Stimulated activated CD4-positive, alpha-beta T cell treated with anti-CD3 and anti-CD28 coated beads, Interleukin-2, amount 100 ng/mL, for 4 hours (primary cell): ENCODE measurements around the gene ERGIC1.

Source experiments
- DNase-seq: peaks from one replicate; pipeline ENCODE4 v3.0.0-alpha.2; 2020; ENCODE audit warnings: low read depth

Gene ERGIC1

DNA sequence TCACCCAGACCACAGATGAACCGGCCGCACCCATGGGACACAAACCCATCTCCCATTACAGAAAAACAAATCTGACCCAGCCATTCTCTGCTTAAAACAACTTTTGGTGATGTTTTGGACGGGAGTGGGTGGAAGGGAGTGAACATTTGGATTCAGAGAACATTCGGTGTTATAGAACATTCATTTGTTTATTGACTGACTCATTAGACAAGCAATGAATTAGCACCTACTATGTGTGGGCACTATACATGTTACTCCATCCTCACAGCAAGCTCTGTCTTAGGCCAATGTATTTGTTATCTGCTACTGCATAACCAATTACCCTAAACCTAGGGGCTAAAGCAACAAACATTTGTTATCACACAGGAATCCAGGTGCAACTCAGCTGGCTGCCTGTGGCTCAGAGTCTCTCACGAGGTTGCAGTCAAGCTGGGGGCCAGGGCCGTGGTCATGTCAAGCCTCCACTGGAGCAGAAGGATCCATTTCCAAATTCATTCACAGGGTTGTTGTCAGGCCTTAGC is 5.1 kb upstream of the ERGIC1 start:
- DNase-seq, result no peak

DNA sequence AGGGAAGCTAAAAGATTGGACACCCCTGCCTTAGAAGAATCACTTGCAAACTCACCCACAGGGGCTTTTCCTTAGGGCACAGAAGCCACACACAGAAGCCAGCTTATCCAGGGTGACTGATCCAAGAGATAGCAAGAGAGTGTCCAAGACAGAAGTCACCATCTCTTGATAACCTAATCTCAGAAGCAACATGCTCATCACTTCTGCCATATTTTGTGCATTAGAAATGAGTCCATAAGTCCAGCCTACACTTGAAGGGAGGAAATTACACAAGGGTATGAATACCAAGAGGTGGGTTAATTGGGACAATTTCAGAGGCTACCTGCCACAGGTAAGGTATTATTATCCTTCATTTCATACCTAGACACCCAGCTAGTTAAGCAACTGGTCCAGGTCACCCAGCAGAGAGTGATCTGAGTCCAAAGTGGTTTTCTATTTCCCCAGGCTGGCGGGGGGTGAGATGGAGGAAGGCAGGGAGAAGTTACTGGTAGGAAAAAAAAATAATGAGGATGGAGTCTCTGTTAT is 3.7 kb upstream of the ERGIC1 start:
- no peak for DNase-seq

GRCh38 chr5:172830876-172831662 is 3.0 kb upstream of the ERGIC1 start:
- DNase-seq, result no peak

DNA sequence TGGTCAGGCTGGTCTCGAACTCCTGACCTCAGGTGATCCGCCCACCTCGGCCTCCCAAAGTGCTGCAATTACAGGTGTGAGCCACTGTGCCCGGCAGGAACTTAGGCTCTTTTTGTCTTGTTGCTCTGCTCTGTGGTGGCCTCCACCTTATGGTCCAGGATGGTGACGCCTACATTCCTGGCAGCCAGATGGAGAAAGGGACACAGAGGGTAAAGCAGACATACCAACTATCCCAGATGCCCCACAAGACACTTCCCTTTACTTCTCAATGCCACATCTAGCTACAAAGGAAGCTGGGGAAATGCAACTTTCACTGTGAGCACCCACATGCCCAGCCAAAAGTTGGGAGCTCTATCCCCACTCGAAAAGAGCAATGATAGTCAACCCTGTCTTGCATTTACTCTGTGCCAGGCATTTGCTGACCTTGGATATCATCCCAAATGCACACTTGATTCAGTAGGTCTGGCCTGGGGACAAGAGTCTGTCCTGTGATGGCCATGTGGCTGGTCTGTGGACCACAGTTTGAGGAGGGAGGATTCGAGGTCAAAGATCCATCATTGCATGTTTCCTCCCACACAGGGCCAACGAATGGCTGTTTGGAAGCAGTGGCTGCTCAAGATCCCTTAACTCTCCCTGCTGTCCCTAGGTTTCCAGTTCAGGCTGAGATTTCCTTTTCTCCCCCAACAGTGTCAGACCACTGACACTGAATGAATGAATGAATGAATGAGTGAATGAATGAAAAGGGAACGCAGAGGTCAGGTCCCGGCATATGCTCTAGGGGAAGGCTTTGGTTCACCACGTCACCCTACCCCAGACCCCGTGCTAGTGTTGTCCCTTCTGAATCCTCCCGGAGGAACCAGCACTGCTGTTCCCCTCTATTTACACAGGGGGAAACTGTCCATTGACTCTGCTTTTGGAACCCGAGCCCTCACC is 1.4 kb upstream of the ERGIC1 start:
- DNase-seq, result no peak

- no peak for DNase-seq
Observed at GRCh38 chr5:172833372-172833685, 722 bp upstream of the ERGIC1 start.

- no peak for DNase-seq
Observed at GRCh38 chr5:172834415-172835289, 601 bp downstream of the ERGIC1 start.

- DNase-seq, result no peak
Observed at GRCh38 chr5:172835290-172835993, 1.4 kb downstream of the ERGIC1 start.

- no peak for DNase-seq
Observed at GRCh38 chr5:172835994-172836356, 1.9 kb downstream of the ERGIC1 start.

GRCh38 chr5:172837640-172838039 is 3.6 kb downstream of the ERGIC1 start:
- no peak for DNase-seq

DNA sequence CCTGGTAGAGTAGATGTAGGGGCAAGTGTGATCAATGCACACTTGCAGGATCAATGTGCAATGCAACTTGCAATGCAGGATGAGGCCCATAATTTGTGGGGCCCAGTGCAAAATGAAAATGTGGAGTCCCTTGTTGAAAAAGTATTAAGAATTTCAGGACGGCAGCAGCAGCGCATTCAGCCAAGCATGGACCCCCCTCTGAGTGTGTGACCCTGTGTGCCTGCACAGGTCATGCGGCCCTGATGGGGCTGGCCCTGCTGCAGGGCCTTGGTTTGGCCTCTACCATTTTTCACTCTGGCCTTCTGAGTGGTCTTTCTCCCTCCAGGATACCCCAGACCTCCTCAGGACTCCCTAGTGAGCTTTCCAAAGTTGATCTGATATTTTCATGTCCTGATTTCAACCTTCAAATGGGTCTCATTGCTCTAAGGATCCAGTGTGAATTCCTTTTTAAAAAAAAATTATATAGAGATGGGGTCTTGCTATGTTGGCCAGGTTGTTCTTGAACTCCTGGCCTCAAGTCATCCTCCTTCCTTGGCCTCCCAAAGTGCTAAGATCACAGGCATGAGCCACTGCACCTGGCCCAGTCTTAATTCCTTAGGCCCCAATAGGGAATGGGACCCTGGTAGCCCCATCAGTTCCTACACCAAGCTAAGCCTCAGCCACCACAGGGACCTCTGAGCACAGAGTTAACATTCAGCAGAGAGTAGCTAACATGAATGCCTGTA is 4.3 kb downstream of the ERGIC1 start:
- no peak for DNase-seq

DNA sequence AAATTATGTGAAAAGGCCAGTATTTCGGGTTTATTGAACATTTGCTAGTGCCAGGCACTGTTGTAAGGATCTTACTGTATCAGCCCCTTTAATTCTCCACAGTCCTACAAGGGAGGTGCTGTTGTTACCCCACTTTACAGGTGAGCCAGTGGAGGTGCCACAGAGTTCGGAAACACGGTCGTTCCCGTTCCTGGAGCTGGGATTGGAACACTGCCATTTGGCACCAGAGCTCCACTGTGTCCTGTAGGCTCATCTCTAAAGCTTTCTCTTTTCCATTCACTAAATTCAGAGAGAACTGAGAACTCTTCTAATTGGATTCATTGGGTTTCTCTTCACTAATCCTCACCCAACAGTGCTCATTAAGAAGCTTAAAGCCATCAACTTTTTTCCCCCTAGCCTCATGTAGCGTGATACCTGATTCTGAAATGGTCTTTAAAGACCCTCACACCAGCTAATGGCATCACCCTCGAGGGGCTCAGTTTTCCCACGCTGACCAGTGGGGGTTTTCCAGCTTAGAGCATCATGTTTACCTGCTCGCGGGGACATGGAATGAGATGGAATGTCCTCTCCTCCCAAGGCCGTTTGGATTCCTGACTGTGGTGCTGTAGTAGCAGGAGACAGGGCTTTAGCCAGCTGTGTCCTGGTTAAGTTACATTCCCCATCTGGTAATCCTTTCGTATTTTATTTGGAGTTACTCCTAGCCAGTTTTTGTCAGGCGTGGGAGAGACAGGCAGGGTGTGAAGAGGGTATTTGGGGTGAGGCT is 5.8 kb downstream of the ERGIC1 start:
- no peak for DNase-seq

- DNase-seq, result no peak
Observed at GRCh38 chr5:172840432-172841154, 6.5 kb downstream of the ERGIC1 start.

GRCh38 chr5:172841256-172841655 is 7.2 kb downstream of the ERGIC1 start:
- no peak for DNase-seq

DNA sequence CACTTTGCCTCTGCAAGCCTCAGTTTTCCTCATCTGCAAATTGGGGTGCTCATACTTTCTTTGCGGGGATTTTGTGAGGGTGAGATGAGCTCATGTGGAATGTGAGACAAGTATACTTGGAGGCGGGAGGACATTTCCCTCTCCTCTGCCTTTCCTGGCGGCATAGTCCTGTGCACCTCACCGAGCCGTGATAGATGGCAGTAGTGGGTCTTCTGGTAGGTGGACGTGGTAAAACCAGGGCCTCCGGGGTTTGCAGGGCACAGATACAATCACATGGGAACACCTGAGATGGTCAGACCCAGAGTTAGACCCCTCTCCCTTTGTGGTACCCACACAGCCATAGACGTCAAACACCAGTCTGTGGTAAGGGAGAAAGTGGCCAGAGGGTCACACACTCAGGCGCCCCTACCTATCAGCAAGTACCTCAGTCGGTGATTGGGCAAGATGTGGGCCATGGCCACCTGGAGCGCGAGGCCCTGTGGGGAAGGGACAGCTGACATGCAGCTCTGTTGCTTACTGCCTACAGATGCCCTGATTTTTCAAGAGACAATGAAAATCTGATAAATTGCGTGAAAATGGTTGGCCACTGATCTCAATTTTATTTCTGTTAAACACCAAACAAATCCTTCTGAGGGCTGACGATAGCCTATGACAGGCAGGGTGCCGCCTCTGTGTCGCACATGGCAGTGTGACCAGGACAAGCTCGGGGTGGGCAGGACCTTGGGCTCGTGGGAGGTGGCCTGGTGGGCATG is 9.9 kb downstream of the ERGIC1 start:
- DNase-seq, result no peak

DNA sequence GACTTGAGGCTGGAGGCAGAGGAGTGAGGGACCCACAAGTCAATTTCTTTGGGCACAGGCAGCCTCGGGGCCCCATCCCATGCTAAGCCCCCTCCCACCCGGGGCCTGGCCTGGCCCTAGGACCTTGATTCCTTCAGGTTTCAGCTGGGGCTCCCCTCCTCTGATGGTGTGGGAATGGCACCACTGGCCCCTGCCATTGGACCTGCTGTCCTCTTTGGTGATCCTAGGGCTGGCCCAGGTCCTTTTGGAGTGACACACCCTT is 10.5 kb downstream of the ERGIC1 start:
- no peak for DNase-seq

- DNase-seq, result no peak
Observed at GRCh38 chr5:172845154-172845553, 11.1 kb downstream of the ERGIC1 start.

GRCh38 chr5:172845576-172845975 is 11.5 kb downstream of the ERGIC1 start:
- DNase-seq, result no peak

- no peak for DNase-seq
Observed at GRCh38 chr5:172846249-172846648, 12.2 kb downstream of the ERGIC1 start.

GRCh38 chr5:172846677-172847076 is 12.6 kb downstream of the ERGIC1 start:
- no peak for DNase-seq
